Measurements from ENCODE around the gene ZNF74. TPM values are rescaled to one million over a fixed set of nuclear protein-coding genes. Genes with fewer than 3 reads are reported as not detected.

The ZNF74 gene
- total RNA-seq, 1 experiment from 2014 or later: 34.3 TPM

GRCh38 chr22:20419664-20419951, 25.7 kb downstream of the ZNF74 start:
- Histone ChIP-seq H2BK5ac (ENCODE audit: insufficient read length, low read length) (no peak overlapping the region), H2BK15ac (ENCODE audit: low read depth, low read length) (no peak overlapping the region), H3K79me2 (ENCODE audit: insufficient read depth, low read length) (no peaks in the 10 kb centered on the region), H4K91ac (ENCODE audit: insufficient read length, low read depth, low read length) (no peak overlapping the region), H3K27me3 (ENCODE audit: insufficient read depth, low read length) (no peaks in the 10 kb centered on the region), H3K79me1 (ENCODE audit: insufficient read depth, low read depth, low read length, poor library complexity, severe bottlenecking) (no peaks in the 10 kb centered on the region), H2AK5ac (ENCODE audit: insufficient read length, low read length) (no peak overlapping the region), H4K8ac (replicated peaks; ENCODE audit: insufficient read length, low read depth, low read length) (no peak overlapping the region), H3K4me2 (ENCODE audit: insufficient read depth, insufficient read length, low read length) (no peak overlapping the region), H4K20me1 (ENCODE audit: control insufficient read depth, insufficient read depth, insufficient read length) (no peaks in the 10 kb centered on the region), H2BK12ac (ENCODE audit: insufficient read length, low read depth, low read length) (no peak overlapping the region), H2AFZ (ENCODE audit: low read length) (no peak overlapping the region), H4K5ac (ENCODE audit: insufficient read length, low read depth, low read length) (no peak overlapping the region), H3K14ac (ENCODE audit: insufficient read depth, low read length) (no peak overlapping the region), H2BK20ac (ENCODE audit: low read depth, low read length, poor library complexity, severe bottlenecking) (no peak overlapping the region), H3K9me3 (ENCODE audit: control insufficient read depth, low read depth, low read length) (no peaks in the 10 kb centered on the region), H3K4ac (ENCODE audit: low read depth, low read length) (no peak overlapping the region), H3K23ac (ENCODE audit: insufficient read length, low read depth, low read length) (no peak overlapping the region), H3K56ac (ENCODE audit: insufficient read length, low read depth, low read length) (no peak overlapping the region), H3K18ac (ENCODE audit: insufficient read length, low read depth, low read length) (no peak overlapping the region), H3K27ac (ENCODE audit: insufficient read length, low read depth, low read length) (no peak overlapping the region), H2BK120ac (ENCODE audit: low read depth, low read length, poor library complexity, severe bottlenecking) (no peak overlapping the region), H3K23me2 (ENCODE audit: insufficient read length, low read depth, low read length, poor library complexity, severe bottlenecking) (peaks cover 4% of the 10 kb centered on the region), H3K9ac (ENCODE audit: extremely low read depth, insufficient read length, low read length) (no peak overlapping the region), H3T11ph (ENCODE audit: low read length) (no peak overlapping the region), H3K4me1 (ENCODE audit: insufficient read depth, low read length) (no peaks in the 10 kb centered on the region)
- TF ChIP-seq, protein P1, sequence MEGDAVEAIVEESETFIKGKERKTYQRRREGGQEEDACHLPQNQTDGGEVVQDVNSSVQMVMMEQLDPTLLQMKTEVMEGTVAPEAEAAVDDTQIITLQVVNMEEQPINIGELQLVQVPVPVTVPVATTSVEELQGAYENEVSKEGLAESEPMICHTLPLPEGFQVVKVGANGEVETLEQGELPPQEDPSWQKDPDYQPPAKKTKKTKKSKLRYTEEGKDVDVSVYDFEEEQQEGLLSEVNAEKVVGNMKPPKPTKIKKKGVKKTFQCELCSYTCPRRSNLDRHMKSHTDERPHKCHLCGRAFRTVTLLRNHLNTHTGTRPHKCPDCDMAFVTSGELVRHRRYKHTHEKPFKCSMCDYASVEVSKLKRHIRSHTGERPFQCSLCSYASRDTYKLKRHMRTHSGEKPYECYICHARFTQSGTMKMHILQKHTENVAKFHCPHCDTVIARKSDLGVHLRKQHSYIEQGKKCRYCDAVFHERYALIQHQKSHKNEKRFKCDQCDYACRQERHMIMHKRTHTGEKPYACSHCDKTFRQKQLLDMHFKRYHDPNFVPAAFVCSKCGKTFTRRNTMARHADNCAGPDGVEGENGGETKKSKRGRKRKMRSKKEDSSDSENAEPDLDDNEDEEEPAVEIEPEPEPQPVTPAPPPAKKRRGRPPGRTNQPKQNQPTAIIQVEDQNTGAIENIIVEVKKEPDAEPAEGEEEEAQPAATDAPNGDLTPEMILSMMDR (conservative IDR thresholded peaks at IDR 0.05): no peak
- Mint-ChIP-seq H3K9me3 (no peaks in the 10 kb centered on the region), H3K36me3 (ENCODE audit: insufficient read depth in 1 of 3, low read depth in 3 of 3) (no peaks in the 10 kb centered on the region), H3K4me1 (peaks cover 7% of the 10 kb centered on the region in 2 experiments), H3K27me3 (ENCODE audit: low read depth) (peaks cover 13% of the 10 kb centered on the region), H3K27ac (no peak overlapping the region), H3K4me3 (no peak overlapping the region)
- WGBS (ENCODE audit: extremely low coverage, insufficient read length, low lambda C conversion rate): no CpG with 5 or more reads among the region's 2 CpGs
- DNase-seq: no peak

Data from H9 (cell line).